Thyroid gland (tissue), 4 donors: Measurements from ENCODE around the gene PXT1.

Experiments used
- CTCF ChIP-seq, 6 experiments: fragments of 200-600 bp in 3 of 6; fragments of 450-650 bp in 3 of 6; sonication (generic) in 3 of 6; IDR thresholded peaks; one replicate each; pipeline ENCODE4 v1.5.1; 2016 to 2019; ENCODE audit warnings: antibody characterized with exemption in 6 of 6, mild to moderate bottlenecking in 2 of 6, inconsistent platforms in 1 of 6, moderate library complexity in 1 of 6
- POLR2A ChIP-seq, 2 donors: fragments of 450-650 bp; IDR thresholded peaks; one replicate each; pipeline ENCODE4 v1.6.1; 2017; ENCODE audit warnings: antibody characterized with exemption in 2 of 2, mild to moderate bottlenecking in 2 of 2, moderate library complexity in 1 of 2

DNA sequence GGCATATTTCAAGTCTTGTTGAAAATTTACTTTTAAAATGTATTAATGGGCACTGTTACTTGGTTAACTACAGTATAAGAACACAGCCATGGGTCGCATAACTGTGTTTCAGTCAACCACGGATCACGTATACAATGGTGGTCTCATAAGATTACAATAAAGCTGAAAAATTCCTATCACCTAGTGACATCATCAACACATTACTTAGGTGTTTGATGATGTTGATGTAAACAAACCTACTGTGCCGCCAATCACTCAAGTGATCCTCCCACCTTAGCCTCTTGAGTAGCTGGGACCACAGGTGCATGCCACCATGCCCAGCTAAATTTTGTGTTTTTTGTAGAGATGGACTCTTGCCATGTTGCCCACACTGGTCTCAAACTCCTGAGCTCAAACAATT is 38.5 kb downstream of the PXT1 start:
- TF ChIP-seq POLR2A (IDR thresholded peaks at IDR 0.05) (no peak), CTCF (IDR thresholded peaks at IDR 0.05) (no peak)
